Endothelial cell of hepatic sinusoid (primary cell): Measurements from ENCODE around the gene LDB2.

Source experiments
- in situ Hi-C: cut with HindIII; loops from 2 replicates; pipeline ENCODE4 v1.10.0; 2017; ENCODE audit warnings: low sequenced_read_pairs

LDB2 gene

GRCh38 chr4:16728111-16728510, 170.3 kb downstream of the LDB2 start:
- in situ Hi-C loops, result no loop called here

GRCh38 chr4:16727218-16727617, 171.2 kb downstream of the LDB2 start:
- in situ Hi-C loops, result no loop called here

- in situ Hi-C loops, result no loop called here
These were observed 171.9 kb downstream of the LDB2 start for GRCh38 chr4:16726368-16727050.

- in situ Hi-C loops, result no loop called here
These were observed 173.2 kb downstream of the LDB2 start for GRCh38 chr4:16725252-16725651.

- in situ Hi-C loops, result no loop called here
These were observed 176.0 kb downstream of the LDB2 start for GRCh38 chr4:16722416-16722815.

GRCh38 chr4:16721613-16722291, 176.7 kb downstream of the LDB2 start:
- in situ Hi-C loops, result no loop called here

GRCh38 chr4:16720761-16721160, 177.7 kb downstream of the LDB2 start:
- in situ Hi-C loops, result no loop called here

GRCh38 chr4:16717266-16717970, 181.0 kb downstream of the LDB2 start:
- in situ Hi-C loops, result no loop called here

- in situ Hi-C loops, result no loop called here
These were observed 183.0 kb downstream of the LDB2 start for GRCh38 chr4:16715482-16715881.

GRCh38 chr4:16714191-16714590, 184.3 kb downstream of the LDB2 start:
- in situ Hi-C loops, result no loop called here

- in situ Hi-C loops, result no loop called here
These were observed 184.7 kb downstream of the LDB2 start for GRCh38 chr4:16713696-16714095.

GRCh38 chr4:16713271-16713670, 185.2 kb downstream of the LDB2 start:
- in situ Hi-C loops, result no loop called here

- in situ Hi-C loops, result no loop called here
These were observed 188.2 kb downstream of the LDB2 start for GRCh38 chr4:16710198-16710597.

- in situ Hi-C loops, result no loop called here
These were observed 190.6 kb downstream of the LDB2 start for GRCh38 chr4:16707874-16708273.

- in situ Hi-C loops, result no loop called here
These were observed 192.2 kb downstream of the LDB2 start for GRCh38 chr4:16706251-16706650.

- in situ Hi-C loops, result no loop called here
These were observed 193.1 kb downstream of the LDB2 start for GRCh38 chr4:16705341-16705740.

- in situ Hi-C loops, result no loop called here
These were observed 194.0 kb downstream of the LDB2 start for GRCh38 chr4:16704489-16704888.

GRCh38 chr4:16695896-16696295, 202.5 kb downstream of the LDB2 start:
- in situ Hi-C loops, result no loop called here

GRCh38 chr4:16694884-16695276, 203.6 kb downstream of the LDB2 start:
- in situ Hi-C loops, result no loop called here

GRCh38 chr4:16694173-16694883, 204.1 kb downstream of the LDB2 start:
- in situ Hi-C loops, result no loop called here

- in situ Hi-C loops, result no loop called here
These were observed 204.8 kb downstream of the LDB2 start for GRCh38 chr4:16693641-16694040.
